ENCODE results near the gene TWSG1.

TWSG1 gene

DNA sequence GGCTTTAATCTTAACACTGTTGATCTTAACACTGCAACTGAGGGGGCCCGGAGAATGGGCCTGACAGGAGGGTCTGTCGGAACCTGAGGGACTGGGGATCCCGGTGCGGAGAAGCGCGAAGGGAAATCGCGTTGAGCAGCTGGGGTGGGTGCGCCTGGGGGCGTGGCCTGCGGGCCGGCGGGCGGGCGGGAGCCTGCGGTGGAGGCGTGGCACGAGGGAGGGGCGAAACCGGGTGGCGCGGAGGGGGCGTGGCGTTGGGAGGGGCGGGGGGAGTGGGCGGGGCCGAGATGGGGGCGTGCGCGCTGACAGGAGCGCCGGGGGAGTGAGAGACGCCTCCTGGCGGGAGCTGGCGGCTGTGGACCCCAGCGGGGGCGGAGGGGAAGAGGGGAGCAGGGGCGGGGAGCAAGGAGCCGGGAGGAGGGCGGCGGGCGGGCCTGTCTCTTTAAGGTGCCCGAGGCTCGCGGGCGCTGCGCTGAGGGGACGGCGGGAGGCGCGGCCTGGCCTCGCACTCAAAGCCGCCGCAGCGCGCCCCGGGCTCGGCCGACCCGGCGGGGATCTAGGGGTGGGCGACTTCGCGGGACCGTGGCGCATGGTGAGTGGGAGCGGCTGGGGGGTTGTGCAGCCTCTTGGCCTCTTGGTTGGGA, at the start of gene TWSG1:
Gene TWSG1, plus strand, starts transcription at position 445 of the 644 bp plus-strand sequence. CDS start 2,457 bp downstream, outside the sequence.
- peak; percentile 88 for FAIRE-seq
- peak; percentile 90 for DNase-seq (ENCODE audit: insufficient read length, low spot score)

DNA sequence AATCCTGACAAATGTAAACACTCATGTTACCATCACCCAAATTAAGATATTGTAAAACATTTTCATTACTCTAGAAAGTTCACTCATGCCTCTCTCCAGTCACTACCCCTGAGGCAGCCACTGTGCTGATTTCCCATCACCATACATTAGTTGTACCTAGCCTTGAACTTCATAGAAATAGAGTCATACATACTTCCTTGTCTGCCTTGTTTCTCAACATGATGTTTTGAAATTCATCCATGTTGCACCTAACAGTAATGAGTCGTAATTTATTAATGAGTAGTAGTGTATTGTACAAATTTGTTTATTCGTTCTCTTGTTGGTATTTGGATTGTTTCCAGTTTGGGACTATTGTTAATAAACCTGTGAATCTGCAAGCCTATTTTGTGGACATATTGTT, 49.0 kb upstream of the TWSG1 start:
- FAIRE-seq = no peak
- no peak for DNase-seq (ENCODE audit: insufficient read length, low spot score)

GRCh38 chr18:9287036-9287435, 47.5 kb upstream of the TWSG1 start:
- DNase-seq (ENCODE audit: insufficient read length, low spot score) (no peak), FAIRE-seq (no peak)

DNA sequence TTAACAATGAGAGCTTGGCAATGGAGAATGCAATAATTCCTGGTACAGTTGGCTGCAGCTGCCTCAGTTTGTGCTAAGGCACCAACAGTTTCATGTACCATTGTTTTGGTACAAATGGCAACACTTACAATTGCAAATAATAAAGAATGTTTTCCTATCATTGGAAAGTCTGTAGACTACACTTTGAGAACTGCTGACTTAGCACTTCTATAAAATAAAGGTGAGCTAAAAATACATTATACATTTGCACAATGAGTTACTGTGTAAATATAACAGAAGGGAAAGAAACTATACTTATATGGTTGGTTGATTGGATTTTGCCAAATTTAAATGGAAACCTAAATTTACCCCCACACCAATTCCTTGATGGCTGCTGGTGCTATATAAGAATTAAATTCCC, 44.9 kb upstream of the TWSG1 start:
- no peak for DNase-seq (ENCODE audit: insufficient read length, low spot score)

GRCh38 chr18:9290156-9290555, 44.4 kb upstream of the TWSG1 start:
- FAIRE-seq = no peak
- DNase-seq (ENCODE audit: insufficient read length, low spot score) = no peak

More for the DNA sequence above, 44.9 kb upstream of the TWSG1 start:
- FAIRE-seq = no peak

DNA sequence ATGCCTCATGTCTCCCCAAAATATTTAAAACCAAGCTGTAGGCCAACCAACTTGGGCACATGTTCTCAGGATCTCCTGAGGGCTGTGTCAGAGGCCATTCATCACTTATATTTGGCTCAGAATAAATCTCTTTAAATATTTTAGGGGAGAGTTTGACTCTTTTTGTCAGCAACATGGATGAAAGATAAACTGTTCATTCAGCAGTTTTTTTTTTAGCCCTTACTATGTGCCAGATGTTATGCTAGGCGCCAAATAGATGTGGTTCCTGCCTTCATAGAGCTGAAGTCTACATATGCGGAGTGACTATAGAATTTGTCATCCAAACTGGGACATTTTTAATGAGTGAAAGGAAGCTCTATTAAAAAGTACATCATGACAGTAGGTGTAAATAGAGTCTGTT, 42.5 kb upstream of the TWSG1 start:
- FAIRE-seq (no peak), DNase-seq (ENCODE audit: insufficient read length, low spot score) (no peak)

GRCh38 chr18:9293948-9294347, 40.6 kb upstream of the TWSG1 start:
- DNase-seq (ENCODE audit: insufficient read length, low spot score) = no peak

DNA sequence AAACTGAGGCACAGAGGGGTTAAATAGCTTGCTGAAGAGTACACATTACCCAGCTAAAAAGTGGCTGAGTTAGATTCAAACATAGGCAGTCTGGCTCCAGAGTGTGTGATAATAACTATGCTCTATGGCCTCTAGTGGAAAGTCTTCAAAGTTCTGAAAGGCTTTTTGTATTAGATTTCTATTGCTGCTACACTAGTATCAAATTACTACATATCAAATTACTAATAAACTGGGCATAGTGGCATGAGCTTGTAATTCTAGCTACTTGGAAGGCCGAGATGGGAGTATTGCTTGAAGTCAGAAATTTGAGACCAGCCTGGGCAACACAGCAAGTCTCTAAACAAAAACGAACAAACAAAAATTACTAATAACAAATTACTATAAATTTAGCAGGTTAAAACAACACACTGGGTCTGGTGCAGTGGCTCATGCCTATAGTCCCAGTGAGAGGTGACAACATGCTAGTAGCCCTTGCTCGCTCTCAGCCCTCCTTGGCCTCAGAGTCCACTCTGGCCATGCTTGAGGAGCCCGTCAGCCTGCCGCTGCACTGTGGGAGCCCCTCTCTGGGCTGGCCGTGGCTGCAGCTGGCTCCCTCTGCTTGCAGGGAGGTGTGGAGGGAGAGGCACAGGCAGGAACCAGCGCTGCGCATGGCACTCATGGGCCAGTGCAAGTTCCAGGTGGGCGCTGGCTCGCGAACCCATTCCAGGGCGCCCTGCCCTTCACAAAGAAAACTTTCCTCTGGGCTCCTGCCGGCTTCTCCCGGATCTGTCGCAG, 38.2 kb upstream of the TWSG1 start:
- FAIRE-seq = no peak
- no peak for DNase-seq (ENCODE audit: insufficient read length, low spot score)

More at GRCh38 chr18:9293948-9294347, 40.6 kb upstream of the TWSG1 start:
- FAIRE-seq = no peak

DNA sequence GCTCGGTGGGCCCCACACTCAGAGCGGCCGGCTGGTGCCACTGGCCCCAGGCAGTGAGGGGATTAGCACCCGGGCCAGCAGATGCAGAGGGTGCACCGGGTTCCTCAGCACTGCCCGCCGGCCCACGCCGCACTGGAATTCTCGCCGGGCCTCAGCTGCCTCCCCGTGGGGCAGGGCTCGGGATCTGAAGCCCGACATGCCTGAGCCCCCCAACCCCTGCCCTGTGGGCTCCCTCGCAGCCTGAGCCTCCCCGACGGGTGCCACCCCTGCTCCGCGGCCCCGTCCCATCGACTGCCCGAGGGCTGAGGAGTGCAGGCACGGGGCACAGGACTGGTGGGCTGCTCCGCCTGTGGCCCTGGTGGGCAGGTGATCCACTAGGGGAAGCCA, 37.6 kb upstream of the TWSG1 start:
- FAIRE-seq (no peak), DNase-seq (ENCODE audit: insufficient read length, low spot score) (no peak)

- FAIRE-seq (no peak), DNase-seq (ENCODE audit: insufficient read length, low spot score) (no peak)
These were observed 30.0 kb upstream of the TWSG1 start for GRCh38 chr18:9304388-9305070.

DNA sequence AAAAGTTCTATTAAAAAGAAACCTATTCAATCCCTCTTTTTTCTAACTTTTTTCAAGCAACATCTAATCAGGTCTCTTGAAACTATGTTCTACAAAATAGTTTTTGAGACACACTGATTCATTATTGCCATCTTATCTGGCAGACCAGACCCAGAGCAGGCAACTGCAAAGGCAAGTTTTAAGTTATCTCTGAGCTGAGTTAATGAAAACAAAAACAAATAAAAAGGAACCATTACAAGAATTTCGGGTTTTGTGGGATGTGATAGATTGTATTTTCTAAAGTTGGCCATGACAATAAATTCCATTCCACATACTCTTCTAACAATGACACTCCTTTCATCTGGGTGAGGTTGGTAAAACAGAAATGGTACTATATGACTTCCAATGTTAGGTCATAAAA, 15.2 kb upstream of the TWSG1 start:
- no peak for DNase-seq (ENCODE audit: insufficient read length, low spot score)
- no peak for FAIRE-seq

- FAIRE-seq (no peak), DNase-seq (ENCODE audit: insufficient read length, low spot score) (no peak)
These were observed 13.5 kb upstream of the TWSG1 start for GRCh38 chr18:9321017-9321452.

DNA sequence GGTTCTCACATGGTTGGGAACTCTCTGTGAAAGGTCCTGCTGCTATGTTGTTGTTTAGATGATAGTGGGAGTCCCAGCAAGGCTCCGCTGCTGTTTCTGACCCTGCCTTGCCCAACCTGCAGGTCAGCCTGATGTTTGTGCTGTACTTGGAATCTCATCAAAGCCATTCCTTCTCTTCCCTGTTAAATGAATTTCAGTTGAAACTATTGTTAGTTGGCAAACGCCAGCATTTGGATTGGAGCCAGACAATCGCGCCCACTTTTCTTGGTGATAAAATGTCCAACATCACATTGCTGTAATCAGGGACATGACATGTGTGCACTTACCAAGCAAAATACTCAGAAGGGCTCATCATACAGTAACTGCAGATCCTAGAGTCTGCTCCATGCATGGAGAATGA, 12.8 kb upstream of the TWSG1 start:
- FAIRE-seq (no peak), DNase-seq (ENCODE audit: insufficient read length, low spot score) (no peak)

GRCh38 chr18:9322744-9323143, 11.8 kb upstream of the TWSG1 start:
- no peak for FAIRE-seq
- DNase-seq (ENCODE audit: insufficient read length, low spot score) = no peak

DNA sequence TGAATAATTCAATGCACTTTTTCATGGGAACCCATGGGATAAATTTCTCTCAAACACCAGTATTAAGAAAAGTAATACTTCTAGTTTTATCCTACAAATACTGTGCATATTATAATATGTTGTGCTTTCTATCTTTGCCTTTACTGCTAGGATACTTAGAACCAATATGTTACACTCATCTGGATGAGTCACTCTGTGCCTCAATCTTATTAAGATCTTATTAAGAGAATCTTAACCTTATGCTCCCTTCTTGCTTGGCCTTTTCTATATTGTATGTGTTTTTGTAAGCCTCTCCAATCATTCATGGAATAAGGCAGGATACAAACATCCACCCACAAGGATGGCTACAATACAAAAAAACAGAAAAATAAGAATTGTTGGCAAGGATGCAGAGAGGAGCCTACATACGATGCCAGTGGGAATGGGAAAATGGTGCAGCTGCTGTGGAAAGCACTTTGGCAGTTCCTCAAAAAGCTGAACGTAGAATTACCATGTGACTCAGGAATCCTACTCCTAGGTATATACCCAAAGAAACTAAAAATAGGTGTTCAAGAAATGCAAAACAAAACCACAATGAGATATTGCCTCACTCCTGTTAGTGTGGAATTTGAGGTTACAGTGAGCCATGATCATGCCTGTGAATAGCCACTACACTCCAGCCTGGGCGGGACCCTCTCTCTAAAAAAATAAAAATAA, 10.7 kb upstream of the TWSG1 start:
- FAIRE-seq (no peak), DNase-seq (ENCODE audit: insufficient read length, low spot score) (no peak)

DNA sequence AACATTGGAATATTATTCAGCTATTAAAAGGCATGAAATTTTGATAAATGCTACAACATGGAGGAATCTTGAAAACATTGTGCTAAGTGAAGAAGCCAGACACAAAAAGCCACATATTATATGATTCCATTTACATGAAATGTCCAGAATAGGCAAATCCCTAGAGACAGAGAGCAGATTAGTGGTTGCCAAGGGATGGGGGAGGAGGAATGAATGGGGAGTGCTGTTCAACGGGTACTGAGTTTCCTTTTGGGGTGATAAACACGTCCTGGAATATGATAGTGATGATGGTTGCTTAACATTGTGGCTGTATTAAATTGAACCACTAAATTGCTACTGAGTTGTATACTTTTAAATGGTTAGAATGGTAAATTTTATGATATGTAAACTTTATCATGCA, 8.9 kb upstream of the TWSG1 start:
- no peak for DNase-seq (ENCODE audit: insufficient read length, low spot score)
- FAIRE-seq = no peak

GRCh38 chr18:9328776-9329175, 5.8 kb upstream of the TWSG1 start:
- DNase-seq (ENCODE audit: insufficient read length, low spot score) (no peak), FAIRE-seq (no peak)

DNA sequence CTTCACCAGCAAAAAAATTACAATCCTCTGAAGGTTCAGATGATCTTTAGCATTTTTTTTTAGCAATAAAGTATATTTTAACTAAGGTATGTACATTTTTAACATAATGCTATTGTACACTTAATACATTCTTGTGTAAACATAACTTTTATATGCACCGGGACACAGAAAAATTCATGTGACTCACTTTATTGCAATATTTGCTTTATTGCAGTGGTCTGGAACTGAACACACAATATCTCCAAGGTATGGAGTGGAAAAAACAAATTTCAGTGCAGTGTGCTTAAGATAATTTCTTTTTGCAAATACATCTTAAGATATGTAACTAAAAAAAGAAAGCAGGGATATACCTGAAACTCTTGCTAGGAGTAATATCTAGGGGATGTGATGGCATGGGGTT, 5.1 kb upstream of the TWSG1 start:
- FAIRE-seq (no peak), DNase-seq (ENCODE audit: insufficient read length, low spot score) (no peak)

- no peak for FAIRE-seq
- no peak for DNase-seq (ENCODE audit: insufficient read length, low spot score)
These were observed 4.2 kb upstream of the TWSG1 start for GRCh38 chr18:9330419-9330818.

DNA sequence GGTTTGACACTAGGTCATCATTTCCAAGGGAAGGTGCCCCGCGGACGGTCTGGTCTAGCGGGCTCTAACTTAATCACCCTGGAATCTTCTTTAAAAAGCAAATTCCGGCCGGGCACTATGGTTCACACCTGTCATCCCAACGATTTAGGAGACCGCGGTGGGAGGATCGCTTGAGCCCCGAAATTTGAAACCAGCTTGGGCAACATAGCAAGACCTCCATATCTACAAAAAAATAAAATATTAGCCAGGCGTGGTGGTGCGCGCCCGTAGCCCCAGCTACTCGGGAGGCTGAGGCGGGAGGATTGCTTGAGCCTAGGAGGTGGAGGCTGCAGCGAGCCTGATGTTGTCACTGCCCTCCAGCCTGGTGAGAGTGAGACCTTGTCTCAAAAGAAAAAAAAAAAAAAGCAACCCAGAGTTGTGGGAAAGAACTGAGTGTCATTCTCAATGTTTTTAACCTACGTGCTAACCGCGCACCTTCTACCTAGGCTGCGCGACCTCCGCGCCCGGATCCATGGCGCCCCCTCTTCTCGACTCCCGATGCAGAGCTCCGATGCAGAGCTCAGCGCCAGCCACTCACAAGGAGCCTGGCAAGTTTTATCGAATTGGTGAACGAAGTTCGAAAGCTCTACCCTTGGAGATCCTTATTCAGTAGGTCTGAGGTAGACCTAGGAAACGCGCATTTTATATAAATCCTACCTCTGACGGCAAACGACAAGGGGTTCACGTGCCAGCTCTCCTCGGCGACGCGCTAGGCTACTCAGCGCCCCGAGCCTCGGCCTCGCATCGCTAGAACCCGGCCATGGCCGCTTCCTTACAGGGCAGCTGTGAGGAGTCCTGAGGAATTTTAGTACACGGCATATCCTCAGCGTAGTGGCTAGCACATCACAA, 888 bp upstream of the TWSG1 start:
- DNase-seq (ENCODE audit: insufficient read length, low spot score) = peak; percentile 40
- no peak for FAIRE-seq
